Fibroblast of the aortic adventitia (primary cell): ENCODE data around the gene FOXP1. TPM values are rescaled to one million over a fixed set of nuclear protein-coding genes. Genes with fewer than 3 reads are reported as not detected.

Experiments used
- DNase-seq: peaks from one replicate; pipeline ENCODE4 v3.0.0-alpha.2; 2010; ENCODE audit warnings: low read depth
- H3K4me3 ChIP-seq: 2 replicates; pipeline ENCODE4 v1.5.1; 2011; ENCODE audit warnings: low read depth, mild to moderate bottlenecking, control low read depth, low read length, moderate library complexity
- total RNA-seq: library from RNA; depleted of rRNA; stranded (reverse); fragments of >200 nt; gene quantifications from 2 replicates; pipeline ENCODE4 v1.2.3, GENCODE V29; 2012; ENCODE audit warnings: low replicate concordance
- TF ChIP-seq, protein P1 (sequence below): IDR thresholded peaks from 2 replicates; pipeline ENCODE4 v1.5.1; 2011; ENCODE audit warnings: mild to moderate bottlenecking, low read length, control low read depth, inconsistent platforms; ENCODE audit not compliant: insufficient read depth

The FOXP1 gene
- total RNA-seq, 1 donor = 115 TPM

GRCh38 chr3:70951316-70951715, 632.2 kb downstream of the FOXP1 start:
- peak; percentile 34 for DNase-seq
- TF ChIP-seq, protein P1, sequence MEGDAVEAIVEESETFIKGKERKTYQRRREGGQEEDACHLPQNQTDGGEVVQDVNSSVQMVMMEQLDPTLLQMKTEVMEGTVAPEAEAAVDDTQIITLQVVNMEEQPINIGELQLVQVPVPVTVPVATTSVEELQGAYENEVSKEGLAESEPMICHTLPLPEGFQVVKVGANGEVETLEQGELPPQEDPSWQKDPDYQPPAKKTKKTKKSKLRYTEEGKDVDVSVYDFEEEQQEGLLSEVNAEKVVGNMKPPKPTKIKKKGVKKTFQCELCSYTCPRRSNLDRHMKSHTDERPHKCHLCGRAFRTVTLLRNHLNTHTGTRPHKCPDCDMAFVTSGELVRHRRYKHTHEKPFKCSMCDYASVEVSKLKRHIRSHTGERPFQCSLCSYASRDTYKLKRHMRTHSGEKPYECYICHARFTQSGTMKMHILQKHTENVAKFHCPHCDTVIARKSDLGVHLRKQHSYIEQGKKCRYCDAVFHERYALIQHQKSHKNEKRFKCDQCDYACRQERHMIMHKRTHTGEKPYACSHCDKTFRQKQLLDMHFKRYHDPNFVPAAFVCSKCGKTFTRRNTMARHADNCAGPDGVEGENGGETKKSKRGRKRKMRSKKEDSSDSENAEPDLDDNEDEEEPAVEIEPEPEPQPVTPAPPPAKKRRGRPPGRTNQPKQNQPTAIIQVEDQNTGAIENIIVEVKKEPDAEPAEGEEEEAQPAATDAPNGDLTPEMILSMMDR = no peak
- no peak overlapping the region for H3K4me3 ChIP-seq

GRCh38 chr3:70947579-70947978, 635.9 kb downstream of the FOXP1 start:
- peak; percentile 71 for DNase-seq
- TF ChIP-seq, protein P1 = no peak

DNA sequence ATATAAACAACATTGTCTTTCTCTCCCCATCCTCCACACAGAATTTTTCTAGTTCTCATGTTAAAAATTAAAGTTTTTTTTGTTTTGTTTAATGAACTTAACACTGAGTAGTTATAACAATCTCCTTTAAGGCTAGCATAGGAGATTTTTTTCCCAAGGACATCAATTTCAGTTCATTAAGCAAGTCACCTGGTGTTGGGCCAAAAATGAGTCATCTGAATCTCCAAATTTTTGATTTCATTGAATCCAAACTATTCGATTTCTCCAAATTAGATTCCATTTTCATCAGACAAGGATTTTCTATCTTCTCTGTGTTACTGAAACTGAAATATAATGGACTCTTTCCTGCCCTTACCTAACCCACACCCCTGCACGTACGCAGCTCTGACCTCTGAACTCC, 639.6 kb downstream of the FOXP1 start:
- DNase-seq = peak; percentile 42
- TF ChIP-seq, protein P1 = no peak

More at GRCh38 chr3:70947579-70947978, 635.9 kb downstream of the FOXP1 start:
- H3K4me3 ChIP-seq = no peak overlapping the region

DNA sequence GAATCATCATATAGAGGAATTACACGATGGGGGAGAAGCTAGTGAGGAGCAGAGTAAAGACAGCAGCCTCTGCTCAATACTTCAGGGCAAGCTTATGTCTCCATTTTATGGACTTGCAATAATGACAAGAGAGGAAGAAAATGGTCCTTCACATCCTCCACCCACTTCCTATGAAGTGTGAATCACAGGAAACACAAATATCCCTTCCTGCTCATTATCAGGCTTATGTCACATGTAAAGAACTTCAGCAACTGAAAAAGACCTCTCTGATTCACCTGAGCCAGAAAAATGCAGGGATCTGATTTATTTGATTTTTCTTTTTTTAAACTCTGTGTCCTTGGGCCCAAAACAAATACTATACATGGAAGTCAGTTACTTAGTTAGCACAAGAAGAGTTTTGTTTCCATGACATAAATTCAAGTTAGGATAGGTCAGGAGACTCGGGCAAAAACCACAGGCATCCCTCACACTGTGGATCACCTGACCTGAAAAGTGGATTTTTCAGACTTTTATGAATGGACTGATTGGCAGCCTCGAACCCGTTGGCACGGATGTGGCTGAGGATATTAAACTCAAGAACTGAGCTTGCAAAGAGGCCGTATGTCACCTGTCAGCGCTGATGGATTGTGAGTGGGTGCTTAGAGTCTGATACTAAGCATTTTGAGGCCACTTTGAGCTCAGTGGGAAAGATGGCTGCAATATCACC, 650.3 kb downstream of the FOXP1 start:
- H3K4me3 ChIP-seq = no peak overlapping the region
- DNase-seq = no peak
- TF ChIP-seq, protein P1 = no peak

More for the DNA sequence above, 639.6 kb downstream of the FOXP1 start:
- H3K4me3 ChIP-seq = no peak overlapping the region

- H3K4me3 ChIP-seq = no peak overlapping the region
- TF ChIP-seq, protein P1 = no peak
- no peak for DNase-seq
Measured at GRCh38 chr3:70930066-70930465, 653.5 kb downstream of the FOXP1 start.

- H3K4me3 ChIP-seq = no peak overlapping the region
- TF ChIP-seq, protein P1 = no peak
- no peak for DNase-seq
Measured at GRCh38 chr3:70927239-70927638, 656.3 kb downstream of the FOXP1 start.

- H3K4me3 ChIP-seq = no peak overlapping the region
- DNase-seq = no peak
- TF ChIP-seq, protein P1 = no peak
Measured at GRCh38 chr3:70926835-70927234, 656.7 kb downstream of the FOXP1 start.
